IPS-NIHi11 (cell line): ENCODE results near the gene XPC.

Experiments
- DNase-seq: peaks from one replicate; pipeline ENCODE4 v3.0.0; 2012; ENCODE audit warnings: mixed read lengths, low spot score

XPC gene

GRCh38 chr3:14170531-14171159 is 7.8 kb downstream of the XPC start:
- no peak for DNase-seq

DNA sequence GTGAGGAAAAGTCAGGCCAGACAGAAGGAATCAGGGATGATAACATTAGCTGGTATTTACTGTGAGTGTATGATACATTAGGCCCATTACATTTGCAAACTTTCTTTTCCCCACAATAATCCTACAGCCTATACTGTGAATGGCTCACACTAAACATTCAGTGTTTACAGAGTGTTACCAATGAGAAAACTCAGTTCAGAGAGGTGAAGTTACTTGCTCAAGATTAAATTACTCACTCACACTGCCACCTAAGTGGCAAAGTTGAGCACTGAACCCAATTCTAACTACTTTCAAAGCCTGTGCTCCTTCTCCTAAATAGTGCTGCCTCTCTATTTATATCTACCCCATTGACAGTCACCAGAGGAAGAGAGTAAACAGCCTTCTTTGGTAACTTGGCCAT is 8.5 kb downstream of the XPC start:
- DNase-seq: no peak

DNA sequence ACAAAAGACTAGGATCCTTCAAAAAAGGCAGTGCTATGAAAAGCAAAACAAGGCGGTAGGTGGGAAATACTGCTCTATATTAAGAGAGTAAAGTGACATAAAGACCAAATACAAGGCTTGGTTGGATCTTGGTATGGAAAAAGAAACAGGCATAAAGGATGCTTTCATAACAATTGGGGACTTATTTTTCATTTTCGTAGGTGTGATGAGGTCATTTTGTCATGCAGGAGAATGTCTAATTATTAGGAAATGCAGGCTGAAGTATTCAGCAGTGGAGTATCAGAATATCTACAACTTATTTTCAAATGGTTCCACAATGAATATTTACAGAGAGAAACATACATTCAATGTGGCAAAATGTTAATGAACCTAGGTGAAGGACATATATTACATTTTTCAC is 9.0 kb downstream of the XPC start:
- no peak for DNase-seq

DNA sequence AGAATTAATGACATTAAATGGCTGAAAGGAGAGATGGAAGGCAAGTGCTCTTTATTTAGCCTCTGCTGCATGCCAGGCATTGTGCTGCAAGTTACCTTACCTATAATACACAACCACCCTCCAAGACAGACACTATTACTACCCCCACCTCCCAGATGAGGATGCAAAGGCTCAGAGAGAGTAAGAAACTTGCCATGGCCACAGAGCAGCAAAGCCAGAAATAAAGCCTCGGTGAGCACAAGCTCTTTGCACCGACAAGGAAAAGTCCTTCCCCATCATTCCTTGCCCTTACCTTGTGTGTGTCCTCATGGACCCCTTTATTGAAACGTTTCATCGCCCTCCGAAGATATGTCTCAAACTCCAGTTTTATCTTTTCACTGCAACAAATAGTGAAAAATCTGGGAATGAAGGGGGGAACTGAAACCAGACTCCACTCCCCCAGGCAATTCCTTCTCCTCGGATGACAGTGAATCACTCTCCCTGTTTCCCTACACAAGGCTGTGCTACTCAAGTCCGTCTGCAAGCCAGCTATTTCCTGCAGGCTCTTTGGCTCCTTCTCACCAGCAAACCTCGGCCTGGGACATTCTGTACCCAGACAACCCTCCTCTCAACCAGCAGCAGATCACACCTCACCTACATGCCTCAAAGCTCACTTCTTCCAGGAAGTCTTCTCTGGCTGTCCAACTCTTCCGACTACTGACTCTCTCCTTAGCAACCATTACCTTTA is 11.4 kb downstream of the XPC start:
- DNase-seq: no peak

DNA sequence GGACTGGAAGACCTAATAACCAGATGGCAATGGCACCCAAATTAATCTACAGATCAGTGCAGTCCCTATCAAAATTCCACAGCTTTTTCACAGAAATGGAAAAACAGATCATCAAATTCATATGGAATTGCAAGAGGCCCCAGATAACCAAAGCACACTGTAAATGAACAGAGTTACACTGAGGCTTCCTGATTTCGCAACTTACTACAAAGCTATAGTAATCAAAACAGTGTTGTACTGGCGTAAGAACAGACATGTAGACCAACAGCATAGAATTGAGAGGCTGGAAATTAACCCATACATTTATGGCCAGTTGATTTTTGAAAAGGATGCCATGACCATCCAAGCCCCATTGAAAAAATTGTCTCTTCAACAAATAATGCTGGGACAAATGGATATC is 16.2 kb downstream of the XPC start:
- no peak for DNase-seq

GRCh38 chr3:14161282-14161681 is 17.1 kb downstream of the XPC start:
- DNase-seq: no peak

GRCh38 chr3:14159426-14159825 is 19.0 kb downstream of the XPC start:
- no peak for DNase-seq

DNA sequence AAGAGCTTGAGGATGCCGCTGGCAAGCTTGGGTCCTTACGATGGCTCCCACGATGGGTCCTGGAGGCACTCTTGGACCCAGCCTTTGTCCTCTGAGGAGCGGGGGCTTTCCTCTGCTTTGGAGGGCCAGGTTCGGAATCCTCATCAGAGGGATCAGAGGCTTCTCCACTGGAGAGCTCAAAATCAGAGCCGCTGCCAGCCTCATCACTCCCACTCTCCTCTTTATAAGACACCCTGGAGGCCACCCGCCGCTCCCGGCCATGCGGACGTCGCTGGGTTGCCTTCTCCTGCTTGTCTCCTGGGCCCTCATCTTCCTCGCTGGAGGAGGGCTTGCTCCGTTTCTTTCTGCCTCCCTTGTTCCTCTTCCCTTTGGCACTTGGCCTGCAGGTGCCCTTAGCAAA is 20.0 kb downstream of the XPC start:
- DNase-seq: no peak

DNA sequence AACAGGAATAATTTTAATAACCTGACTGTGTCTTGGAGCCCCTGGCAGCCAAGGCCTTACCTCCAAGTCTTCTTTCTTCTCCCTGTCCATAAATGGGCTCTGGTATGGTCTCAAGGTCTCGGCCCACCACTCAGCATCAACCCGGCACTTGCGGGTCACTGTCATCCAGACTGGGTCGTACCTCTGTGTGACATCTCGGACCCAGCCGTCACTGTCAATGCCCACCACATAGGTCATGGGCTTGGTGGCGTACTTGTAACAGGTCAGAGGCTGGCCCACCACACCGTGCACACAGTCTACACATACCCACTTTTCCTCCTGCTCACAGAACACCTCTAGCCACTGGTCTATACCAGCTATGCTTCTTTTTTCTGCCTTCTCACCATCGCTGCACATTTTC is 20.4 kb downstream of the XPC start:
- DNase-seq: no peak

GRCh38 chr3:14156843-14157561 is 21.4 kb downstream of the XPC start:
- no peak for DNase-seq

DNA sequence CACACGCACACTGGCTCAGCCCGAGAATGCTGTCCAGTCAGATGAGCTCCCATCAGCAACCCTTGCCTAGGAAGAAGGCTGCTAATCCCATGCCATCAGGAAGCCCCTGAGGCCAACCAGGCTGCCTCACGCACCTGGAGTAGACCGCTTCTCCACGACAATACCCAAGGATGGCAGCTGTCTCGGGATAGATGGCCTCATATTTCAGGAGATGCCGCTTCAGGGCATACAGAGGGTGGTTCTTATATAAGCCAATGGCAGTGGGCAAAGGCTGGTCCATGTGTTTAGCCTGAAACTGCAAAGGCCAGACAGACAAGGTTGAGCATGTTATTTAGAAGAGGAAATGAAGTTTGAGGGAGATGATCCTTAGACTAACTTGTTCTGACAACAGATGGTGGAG is 22.2 kb downstream of the XPC start:
- DNase-seq: no peak

- DNase-seq: no peak
Measured at GRCh38 chr3:14154895-14155440, 23.4 kb downstream of the XPC start.

DNA sequence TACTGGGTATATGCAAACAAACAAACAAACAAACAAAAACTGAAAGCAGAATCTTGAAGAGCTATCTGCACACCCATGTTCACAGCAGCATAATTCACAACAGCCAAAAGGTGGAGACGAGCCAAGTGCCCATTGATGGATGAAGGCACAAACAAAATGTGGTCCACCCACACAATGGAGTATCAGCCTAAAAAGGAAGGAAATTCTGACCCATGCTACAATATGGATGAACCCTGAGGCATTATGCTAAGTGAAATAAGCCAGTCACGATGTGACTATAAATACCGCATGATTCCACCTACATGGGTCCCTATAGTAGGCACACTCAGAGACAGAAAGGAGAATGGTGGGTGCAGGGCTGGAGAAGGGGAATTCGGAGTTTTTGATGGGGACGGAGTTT is 24.1 kb downstream of the XPC start:
- DNase-seq: no peak

DNA sequence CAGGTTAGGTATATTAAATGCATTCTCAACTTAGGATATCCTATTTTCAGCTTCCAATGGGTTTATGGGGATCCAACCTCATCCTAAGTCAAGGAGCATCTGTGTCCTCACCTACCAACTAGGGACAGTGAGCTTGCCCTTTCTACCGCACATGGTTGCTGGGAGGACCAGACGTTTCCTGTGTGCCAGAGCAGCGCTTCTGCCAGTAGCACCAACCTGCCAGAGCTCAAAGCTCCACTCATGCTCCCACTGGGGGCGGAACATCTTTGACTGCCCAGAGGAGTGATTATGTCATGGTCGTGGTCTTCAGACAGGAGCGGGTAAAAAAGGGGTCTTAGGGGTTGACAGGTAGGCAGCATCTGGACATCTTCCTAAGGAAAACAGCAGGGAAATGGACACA is 24.7 kb downstream of the XPC start:
- DNase-seq: no peak

GRCh38 chr3:14152963-14153355 is 25.4 kb downstream of the XPC start:
- no peak for DNase-seq

DNA sequence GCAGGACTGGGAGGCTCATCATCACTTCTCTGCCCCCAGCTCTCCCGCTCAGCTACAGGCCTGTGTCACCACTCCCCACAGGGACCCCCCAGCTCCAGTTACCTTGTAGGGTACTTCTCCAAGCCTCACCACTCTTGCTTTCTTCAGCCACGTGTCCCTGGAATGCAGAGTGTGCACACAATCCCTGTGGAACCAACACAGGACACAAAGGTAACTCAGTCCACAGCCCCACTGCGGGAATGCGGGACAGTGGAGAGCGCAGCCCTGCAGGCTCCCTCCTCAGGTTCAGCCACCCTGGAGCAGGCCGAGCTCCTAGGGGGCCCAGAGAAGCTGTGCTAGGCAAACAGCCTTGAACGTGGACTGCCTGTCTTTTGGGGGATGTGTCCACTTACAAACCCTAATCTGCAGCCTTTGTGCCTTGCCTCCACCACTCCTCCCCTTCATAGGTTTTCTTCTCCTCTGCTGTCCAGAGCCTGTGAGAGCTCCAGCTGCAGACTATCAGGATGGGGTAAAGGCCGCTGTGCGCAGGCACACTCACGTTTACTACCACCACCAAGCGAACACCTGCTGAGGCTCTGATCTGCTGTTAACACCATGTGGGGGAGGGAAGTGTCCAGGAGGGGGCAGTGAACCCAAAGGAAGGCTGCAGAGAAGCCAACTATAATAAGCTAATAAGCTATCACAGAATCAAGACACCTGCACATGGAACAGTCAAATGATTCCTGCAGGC is 26.0 kb downstream of the XPC start:
- DNase-seq: no peak

DNA sequence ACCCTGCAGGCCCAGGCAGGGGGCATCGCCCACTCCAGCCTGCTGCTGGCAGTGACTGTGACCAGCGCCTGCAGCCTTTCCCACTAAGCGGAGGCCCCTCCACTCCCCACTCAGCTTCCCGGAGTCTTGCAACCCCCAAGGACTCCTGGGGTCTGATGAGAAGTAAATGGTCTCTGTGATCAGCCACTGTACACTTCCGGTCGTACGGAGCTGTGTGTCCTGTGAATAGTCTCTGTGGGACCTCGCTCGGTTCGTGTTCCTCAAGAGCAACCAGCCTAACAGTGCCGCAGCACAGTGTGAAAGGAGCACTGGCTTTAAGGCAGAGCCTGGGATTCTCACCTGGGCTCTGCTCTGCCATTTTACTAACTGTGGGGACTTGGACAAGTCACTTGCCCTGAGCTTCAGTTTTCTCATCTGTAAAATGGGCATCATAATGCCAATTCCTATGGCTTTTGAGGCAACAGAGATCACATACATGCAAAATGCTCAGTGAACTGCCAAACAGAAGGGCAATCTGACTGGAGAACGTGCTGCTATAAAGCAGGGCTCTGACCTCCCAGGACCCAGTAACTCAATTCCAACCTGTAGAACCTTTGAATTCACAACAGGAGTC is 26.8 kb downstream of the XPC start:
- no peak for DNase-seq

GRCh38 chr3:14150491-14151230 is 27.7 kb downstream of the XPC start:
- DNase-seq: no peak

DNA sequence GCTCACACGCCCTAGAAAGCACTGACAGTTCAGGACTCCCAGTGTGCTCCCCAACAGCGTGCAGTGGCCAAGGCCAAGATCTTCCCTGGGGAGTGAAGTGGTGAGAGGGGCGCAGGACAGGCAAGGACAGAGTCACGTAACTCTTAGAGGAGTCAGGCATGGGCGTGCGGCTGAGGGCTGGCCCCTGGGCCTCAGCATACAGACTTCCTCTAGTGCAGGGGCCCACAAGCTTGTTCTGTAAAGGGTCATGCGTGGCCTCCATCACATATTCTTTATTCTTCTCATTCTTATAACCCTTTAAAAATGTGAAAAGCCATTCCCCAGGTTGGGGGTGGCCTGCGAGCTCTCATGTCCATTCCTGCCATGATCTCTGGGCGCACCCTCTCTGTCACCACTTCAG is 28.3 kb downstream of the XPC start:
- no peak for DNase-seq

- peak; percentile 81 for DNase-seq
Measured at GRCh38 chr3:14148041-14148985, 30.1 kb downstream of the XPC start.
